SU-DHL-6 (cell line): Measurements from ENCODE around the gene GALNT17.

Experiments used
- H2AFZ ChIP-seq: fragments of 200-600 bp; sonication (generic); 2 replicates; pipeline ENCODE4 v1.6.1; 2014; ENCODE audit warnings: low read depth, mild to moderate bottlenecking, moderate library complexity, mixed read lengths, antibody characterized with exemption, low read length; ENCODE audit not compliant: severe bottlenecking
- H3F3A ChIP-seq: fragments of 200-600 bp; shearing (Covaris generic); 2 replicates; pipeline ENCODE4 v1.6.0; 2016; ENCODE audit warnings: antibody characterized with exemption, mild to moderate bottlenecking; ENCODE audit not compliant: insufficient read depth
- H3K27ac ChIP-seq: fragments of 200-600 bp; sonication (generic); 2 replicates; pipeline ENCODE4 v1.5.1; 2016; ENCODE audit warnings: low read depth, mild to moderate bottlenecking, low read length, moderate library complexity, mixed read lengths
- H3K27me3 ChIP-seq: fragments of 200-600 bp; sonication (generic), shearing (Covaris generic); 2 replicates; pipeline ENCODE4 v1.6.0; 2014; ENCODE audit warnings: mild to moderate bottlenecking, low read length
- H3K36me3 ChIP-seq: fragments of 200-600 bp; sonication (generic); 2 replicates; pipeline ENCODE4 v1.6.1; 2014; ENCODE audit warnings: mild to moderate bottlenecking, low read length, mixed read lengths
- H3K4me2 ChIP-seq: fragments of 300-600, 200-600 bp; shearing (Covaris generic), sonication (generic); 2 replicates; pipeline ENCODE4 v1.6.0; 2014; ENCODE audit warnings: low read length, low read depth, mild to moderate bottlenecking; ENCODE audit not compliant: poor library complexity, severe bottlenecking
- H3K4me3 ChIP-seq: fragments of 200-600 bp; sonication (generic); 2 replicates; pipeline ENCODE4 v1.5.1; 2014; ENCODE audit warnings: antibody characterized with exemption, low read length, mild to moderate bottlenecking, mixed read lengths; ENCODE audit not compliant: insufficient read depth, poor library complexity, severe bottlenecking
- H3K79me2 ChIP-seq: fragments of 200-600 bp; sonication (generic); 2 replicates; pipeline ENCODE4 v1.6.1; 2014; ENCODE audit warnings: mild to moderate bottlenecking, low read length, moderate library complexity; ENCODE audit not compliant: insufficient read depth
- H3K9ac ChIP-seq: fragments of 200-600 bp; sonication (generic); 2 replicates; pipeline ENCODE4 v1.7.0; 2014; ENCODE audit warnings: mild to moderate bottlenecking, low read length
- H3K9me2 ChIP-seq: fragments of 200-600 bp; sonication (generic); replicated peaks from 2 replicates; pipeline ENCODE4 v1.6.1; 2014; ENCODE audit warnings: low read length; ENCODE audit not compliant: insufficient read depth
- H3K9me3 ChIP-seq: fragments of 200-600 bp; sonication (generic); 2 replicates; pipeline ENCODE4 v1.6.1; 2014; ENCODE audit warnings: low read length, mixed read lengths; ENCODE audit not compliant: insufficient read depth
- H4K20me1 ChIP-seq: fragments of 200-600 bp; sonication (generic); 2 replicates; pipeline ENCODE4 v1.6.1; 2014; ENCODE audit warnings: low read depth, mild to moderate bottlenecking, antibody characterized with exemption, low read length, moderate library complexity, mixed read lengths
- CTCF ChIP-seq: fragments of 200-600 bp; sonication (generic); IDR thresholded peaks from one replicate; pipeline ENCODE4 v1.5.1; 2017; ENCODE audit warnings: antibody characterized with exemption, mild to moderate bottlenecking, low read length, moderate library complexity; ENCODE audit not compliant: insufficient read depth, poor library complexity, severe bottlenecking
- EZH2phosphoT487 ChIP-seq: fragments of 200-600 bp; sonication (generic), shearing (Covaris generic); conservative IDR thresholded peaks from 2 replicates; pipeline ENCODE4 v1.6.1; 2018; ENCODE audit warnings: mild to moderate bottlenecking, antibody characterized with exemption, low read length, moderate library complexity, mixed read lengths

The GALNT17 gene

GRCh38 chr7:71133232-71133622 is 1.3 kb downstream of the GALNT17 start:
- Histone ChIP-seq H3F3A (no peaks in the 10 kb centered on the region), H3K9ac (no peak overlapping the region), H3K9me3 (peaks cover 5% of the 10 kb centered on the region; the same call in 1 of the 2 replicates), H3K27me3 (no peaks in the 10 kb centered on the region), H2AFZ (no peak overlapping the region), H3K9me2 (no peaks in the 10 kb centered on the region), H3K36me3 (no peaks in the 10 kb centered on the region), H3K4me3 (no peak overlapping the region), H3K4me2 (no peak overlapping the region), H3K27ac (no peak overlapping the region), H4K20me1 (no peaks in the 10 kb centered on the region), H3K79me2 (no peaks in the 10 kb centered on the region)
- TF ChIP-seq EZH2phosphoT487, result no peak
- no peak for TF ChIP-seq CTCF

- TF ChIP-seq CTCF, result no peak
- no peak for TF ChIP-seq EZH2phosphoT487
- Histone ChIP-seq H3K27me3 (no peaks in the 10 kb centered on the region), H3K27ac (no peak overlapping the region), H2AFZ (no peak overlapping the region), H3K9me3 (peaks cover 5% of the 10 kb centered on the region; the same call in 1 of the 2 replicates), H3K4me3 (no peak overlapping the region), H3K9me2 (no peaks in the 10 kb centered on the region), H3K9ac (no peak overlapping the region), H4K20me1 (no peaks in the 10 kb centered on the region), H3F3A (no peaks in the 10 kb centered on the region), H3K36me3 (no peaks in the 10 kb centered on the region), H3K79me2 (no peaks in the 10 kb centered on the region), H3K4me2 (no peak overlapping the region)
Measured at GRCh38 chr7:71133856-71134255, 1.9 kb downstream of the GALNT17 start.

- Histone ChIP-seq H3F3A (no peaks in the 10 kb centered on the region), H3K27me3 (no peaks in the 10 kb centered on the region), H3K4me3 (no peak overlapping the region), H3K79me2 (no peaks in the 10 kb centered on the region), H3K4me2 (no peak overlapping the region), H3K9ac (no peak overlapping the region), H3K27ac (no peak overlapping the region), H4K20me1 (no peaks in the 10 kb centered on the region), H3K9me3 (peaks cover 5% of the 10 kb centered on the region; the same call in 1 of the 2 replicates), H2AFZ (no peak overlapping the region), H3K9me2 (no peaks in the 10 kb centered on the region), H3K36me3 (no peaks in the 10 kb centered on the region)
- TF ChIP-seq EZH2phosphoT487 (no peak), CTCF (no peak)
Measured at GRCh38 chr7:71135116-71135515, 3.2 kb downstream of the GALNT17 start.
